HUES6 (cell line): ENCODE results near the gene POLN.

ENCODE experiments used
- H3K27ac ChIP-seq: 2 replicates; pipeline ENCODE4 v1.7.0; 2013; ENCODE audit warnings: low read depth, mild to moderate bottlenecking, low read length, inconsistent platforms
- H3K27me3 ChIP-seq: 2 replicates; pipeline ENCODE4 v1.6.1; 2013; ENCODE audit warnings: low read length; ENCODE audit not compliant: control insufficient read depth, insufficient read depth
- H3K36me3 ChIP-seq: 2 replicates; pipeline ENCODE4 v1.6.1; 2013; ENCODE audit warnings: low read length; ENCODE audit not compliant: control insufficient read depth, insufficient read depth
- H3K4me1 ChIP-seq: 2 replicates; pipeline ENCODE4 v1.6.1; 2013; ENCODE audit warnings: low read length; ENCODE audit not compliant: control insufficient read depth, insufficient read depth
- H3K4me3 ChIP-seq: 2 replicates; pipeline ENCODE4 v1.5.1; 2013; ENCODE audit warnings: low read depth, low read length
- H3K9ac ChIP-seq: one replicate; pipeline ENCODE4 v1.6.1; 2013; ENCODE audit warnings: mild to moderate bottlenecking, low read length
- H3K9me3 ChIP-seq: 2 replicates; pipeline ENCODE4 v1.6.1; 2013; ENCODE audit warnings: low read depth, low read length; ENCODE audit not compliant: control insufficient read depth, insufficient read depth

The POLN gene

GRCh38 chr4:2274320-2275043, 32.6 kb upstream of the POLN start:
- H3K36me3 ChIP-seq = no peaks in the 10 kb centered on the region
- H3K27ac ChIP-seq = no peak overlapping the region
- H3K4me3 ChIP-seq = no peak overlapping the region
- peaks cover under 1% of the 10 kb centered on the region; the same call in 1 of the 2 replicates for H3K4me1 ChIP-seq
- H3K9me3 ChIP-seq = no peaks in the 10 kb centered on the region
- no peak overlapping the region for H3K9ac ChIP-seq
- H3K27me3 ChIP-seq = no peaks in the 10 kb centered on the region

DNA sequence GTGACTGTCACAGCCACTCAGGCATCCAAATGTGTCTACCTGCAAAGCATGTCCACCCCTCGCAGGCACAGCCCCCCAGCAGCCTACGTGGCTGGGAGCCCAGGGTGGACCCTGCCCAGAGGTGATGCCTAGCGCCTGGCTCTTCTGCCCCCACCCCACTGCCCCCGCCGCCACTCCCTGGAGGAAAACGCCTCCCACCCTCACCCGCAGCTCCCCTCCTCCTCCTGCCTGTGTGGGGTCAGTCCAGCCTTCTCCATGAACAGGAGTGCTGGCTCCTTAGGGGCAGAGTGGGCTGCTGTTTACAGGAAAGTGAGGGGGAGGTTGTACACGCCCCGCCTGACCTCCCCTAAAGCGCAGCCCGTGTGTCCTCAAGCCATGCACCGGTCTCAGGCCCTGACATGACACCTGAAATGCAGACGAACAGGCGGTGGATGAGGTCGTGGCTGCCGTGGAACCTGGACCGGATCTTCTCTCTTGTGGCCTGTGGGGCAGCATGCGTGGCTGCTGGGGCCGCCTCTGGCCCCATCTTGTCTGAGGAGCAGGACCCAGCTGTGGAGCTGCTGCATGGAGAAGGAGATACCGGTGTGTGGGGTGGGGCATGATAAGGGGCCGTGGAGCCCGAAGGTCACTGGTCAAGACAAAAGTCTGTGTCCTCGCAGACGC, 31.9 kb upstream of the POLN start:
- H3K4me1 ChIP-seq = peaks cover 7% of the 10 kb centered on the region
- no peak overlapping the region for H3K9ac ChIP-seq
- H3K27me3 ChIP-seq = no peaks in the 10 kb centered on the region
- no peak overlapping the region for H3K27ac ChIP-seq
- no peaks in the 10 kb centered on the region for H3K36me3 ChIP-seq
- no peak overlapping the region for H3K4me3 ChIP-seq
- no peaks in the 10 kb centered on the region for H3K9me3 ChIP-seq

- Histone ChIP-seq H3K36me3 (no peaks in the 10 kb centered on the region), H3K4me3 (no peak overlapping the region), H3K27me3 (no peaks in the 10 kb centered on the region), H3K9ac (no peak overlapping the region), H3K4me1 (peaks cover 11% of the 10 kb centered on the region), H3K27ac (no peak overlapping the region), H3K9me3 (no peaks in the 10 kb centered on the region)
Measured at GRCh38 chr4:2273221-2273620, 31.3 kb upstream of the POLN start.

- Histone ChIP-seq H3K27me3 (no peaks in the 10 kb centered on the region), H3K36me3 (no peaks in the 10 kb centered on the region), H3K4me3 (no peak overlapping the region), H3K27ac (no peak overlapping the region), H3K9me3 (no peaks in the 10 kb centered on the region), H3K9ac (no peak overlapping the region), H3K4me1 (peaks cover 11% of the 10 kb centered on the region)
Measured at GRCh38 chr4:2272828-2273120, 30.9 kb upstream of the POLN start.

- Histone ChIP-seq H3K4me3 (no peak overlapping the region), H3K9me3 (no peaks in the 10 kb centered on the region), H3K27ac (no peak overlapping the region), H3K4me1 (peaks cover 11% of the 10 kb centered on the region), H3K27me3 (no peaks in the 10 kb centered on the region), H3K9ac (no peak overlapping the region), H3K36me3 (no peaks in the 10 kb centered on the region)
Measured at GRCh38 chr4:2272026-2272827, 30.3 kb upstream of the POLN start.

- Histone ChIP-seq H3K27me3 (no peaks in the 10 kb centered on the region), H3K36me3 (no peaks in the 10 kb centered on the region), H3K27ac (no peak overlapping the region), H3K9ac (no peak overlapping the region), H3K9me3 (no peaks in the 10 kb centered on the region), H3K4me1 (peaks cover 11% of the 10 kb centered on the region), H3K4me3 (no peak overlapping the region)
Measured at GRCh38 chr4:2271279-2272025, 29.5 kb upstream of the POLN start.

GRCh38 chr4:2270341-2271165, 28.6 kb upstream of the POLN start:
- Histone ChIP-seq H3K9ac (no peak overlapping the region), H3K27ac (no peak overlapping the region), H3K36me3 (no peaks in the 10 kb centered on the region), H3K9me3 (no peaks in the 10 kb centered on the region), H3K4me1 (peaks cover 11% of the 10 kb centered on the region), H3K27me3 (no peaks in the 10 kb centered on the region), H3K4me3 (no peak overlapping the region)

- Histone ChIP-seq H3K9ac (no peak overlapping the region), H3K27ac (no peak overlapping the region), H3K4me1 (peaks cover 11% of the 10 kb centered on the region), H3K36me3 (no peaks in the 10 kb centered on the region), H3K9me3 (no peaks in the 10 kb centered on the region), H3K4me3 (no peak overlapping the region), H3K27me3 (0 out of 2 replicates have a peak, but pooled peaks cover 2% of the 10 kb centered on the region)
Measured at GRCh38 chr4:2269618-2270163, 27.8 kb upstream of the POLN start.

- no peak overlapping the region for H3K27ac ChIP-seq
- 0 out of 2 replicates have a peak, but pooled peaks cover 7% of the 10 kb centered on the region for H3K27me3 ChIP-seq
- peaks cover 11% of the 10 kb centered on the region for H3K4me1 ChIP-seq
- no peak overlapping the region for H3K4me3 ChIP-seq
- H3K9ac ChIP-seq = no peak overlapping the region
- no peaks in the 10 kb centered on the region for H3K9me3 ChIP-seq
- no peaks in the 10 kb centered on the region for H3K36me3 ChIP-seq
Measured at GRCh38 chr4:2269206-2269531, 27.2 kb upstream of the POLN start.
